WTC11 (cell line): ENCODE measurements around the gene LDLR. TPM values are rescaled to one million over a fixed set of nuclear protein-coding genes. Genes with fewer than 3 reads are reported as not detected.

Experiments
- ATAC-seq: fragments of 200-7000 bp; cut with Tn5 transposase; 2 replicates; pipeline ENCODE4 v1.10.0; 2021; ENCODE audit warnings: mild to moderate bottlenecking, moderate library complexity
- CTCF ChIA-PET: fragments of 300-600 bp; sonication (Branson Sonifier 250); formaldehyde crosslinking; loops from one replicate; lab custom pipeline; 2021; ENCODE audit warnings: antibody characterized with exemption; lab: Charles Lee
- POLR2A ChIA-PET: fragments of 350-600 bp; sonication (Branson Sonifier 250); formaldehyde crosslinking; loops from one replicate; lab custom pipeline; 2021; ENCODE audit warnings: antibody characterized with exemption; lab: Charles Lee
- DNase-seq: peaks from one replicate; pipeline ENCODE4 v3.0.0; 2021; ENCODE audit warnings: low spot score
- H3K27ac Mint-ChIP-seq: 2 replicates; pipeline ENCODE4 v1.8.0; 2021; ENCODE audit warnings: mixed read lengths
- H3K27me3 Mint-ChIP-seq: 2 replicates; pipeline ENCODE4 v1.8.0; 2021; ENCODE audit warnings: low read depth, mild to moderate bottlenecking, moderate library complexity, mixed read lengths
- H3K36me3 Mint-ChIP-seq: 2 replicates; pipeline ENCODE4 v1.8.0; 2021; ENCODE audit warnings: mixed read lengths
- H3K4me1 Mint-ChIP-seq: 2 replicates; pipeline ENCODE4 v1.8.0; 2022; ENCODE audit warnings: mixed read lengths
- H3K4me3 Mint-ChIP-seq: 2 replicates; pipeline ENCODE4 v1.8.0; 2021; ENCODE audit warnings: mild to moderate bottlenecking, moderate library complexity, mixed read lengths
- H3K9me3 Mint-ChIP-seq: 2 replicates; pipeline ENCODE4 v1.8.0; 2021; ENCODE audit warnings: mixed read lengths
- CTCF ChIP-seq: fragments of 200-600 bp; IDR thresholded peaks from 2 replicates; pipeline ENCODE4 v1.8.0; 2022; ENCODE audit warnings: antibody characterized with exemption
- FOXP1 ChIP-seq: sonication (generic); formaldehyde crosslinking; IDR thresholded peaks from 2 replicates; pipeline ENCODE4 v1.8.0; 2022; ENCODE audit warnings: missing genetic modification reagents, mild to moderate bottlenecking, moderate library complexity, borderline replicate concordance
- GTF2I ChIP-seq: fragments of 250-450 bp; sonication (Bioruptor Pico); conservative IDR thresholded peaks from 2 replicates; pipeline ENCODE4 v1.4.0; 2021; ENCODE audit warnings: mild to moderate bottlenecking
- IRF2 ChIP-seq: sonication (generic); formaldehyde crosslinking; IDR thresholded peaks from 2 replicates; pipeline ENCODE4 v1.8.0; 2022; ENCODE audit warnings: low read depth, missing genetic modification reagents, borderline replicate concordance
- MYBL2 ChIP-seq: sonication (generic); formaldehyde crosslinking; IDR thresholded peaks from 2 replicates; pipeline ENCODE4 v1.8.1; 2023; ENCODE audit warnings: mild to moderate bottlenecking, moderate library complexity, missing genetic modification reagents
- TP53 ChIP-seq: sonication (generic); formaldehyde crosslinking; IDR thresholded peaks from 2 replicates; pipeline ENCODE4 v1.8.1; 2023; ENCODE audit warnings: mild to moderate bottlenecking, missing genetic modification reagents
- ZNF512 ChIP-seq: sonication (generic); formaldehyde crosslinking; IDR thresholded peaks from 2 replicates; pipeline ENCODE4 v1.8.1; 2022; ENCODE audit warnings: missing genetic modification reagents, borderline replicate concordance
- total RNA-seq: library from RNA; stranded (reverse); gene quantifications from 3 replicates; pipeline ENCODE4 v1.2.3, GENCODE V29; 2021
- TF ChIP-seq, protein P1 (sequence below): sonication (generic); formaldehyde crosslinking; IDR thresholded peaks from 2 replicates; pipeline ENCODE4 v1.8.1; 2022; ENCODE audit warnings: mild to moderate bottlenecking, missing genetic modification reagents, moderate library complexity, borderline replicate concordance
- TF ChIP-seq, protein P2 (sequence below): sonication (generic); formaldehyde crosslinking; IDR thresholded peaks from 2 replicates; pipeline ENCODE4 v1.8.1; 2023; ENCODE audit warnings: mild to moderate bottlenecking, missing genetic modification reagents, borderline replicate concordance
- TF ChIP-seq, protein P3 (sequence below): fragments of 250-450 bp; sonication (Bioruptor Pico); IDR thresholded peaks from 2 replicates; pipeline ENCODE4 v1.9.0; 2021; ENCODE audit warnings: mild to moderate bottlenecking
- TF ChIP-seq, protein P4 (sequence below): sonication (generic); formaldehyde crosslinking; IDR thresholded peaks from 2 replicates; pipeline ENCODE4 v1.8.1; 2022; ENCODE audit warnings: low read depth, mild to moderate bottlenecking, moderate library complexity, missing genetic modification reagents, borderline replicate concordance
- TF ChIP-seq, protein P5 (sequence below): sonication (generic); formaldehyde crosslinking; IDR thresholded peaks from 2 replicates; pipeline ENCODE4 v1.8.0; 2022; ENCODE audit warnings: mild to moderate bottlenecking, missing genetic modification reagents

LDLR gene
- total RNA-seq, 1 experiment from 2014 or later: 98.9 TPM

DNA sequence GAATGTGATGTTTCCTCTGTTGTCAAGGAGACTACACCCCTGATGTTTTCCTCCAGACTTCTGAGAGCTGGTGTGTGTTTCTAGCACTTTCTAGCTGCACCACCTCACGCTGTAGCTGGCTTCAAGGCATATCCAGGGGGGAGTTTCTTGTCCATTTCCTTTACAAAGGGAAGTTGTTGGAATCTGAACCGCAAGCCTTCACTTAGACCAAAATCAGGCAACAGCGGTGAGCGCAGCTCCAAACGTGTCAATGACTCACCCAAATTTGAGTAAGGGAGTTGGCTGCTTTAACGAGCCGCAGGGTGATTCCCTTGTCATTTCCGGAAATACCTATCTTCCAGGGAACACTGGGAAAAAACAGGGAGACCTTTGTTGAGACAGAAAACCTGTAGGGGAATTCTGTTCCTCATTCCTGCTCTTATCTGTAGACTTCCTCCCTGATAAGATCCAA, 2.5 kb downstream of the LDLR start (continued):
- no peak for TF ChIP-seq IRF2
- TF ChIP-seq, protein P1, sequence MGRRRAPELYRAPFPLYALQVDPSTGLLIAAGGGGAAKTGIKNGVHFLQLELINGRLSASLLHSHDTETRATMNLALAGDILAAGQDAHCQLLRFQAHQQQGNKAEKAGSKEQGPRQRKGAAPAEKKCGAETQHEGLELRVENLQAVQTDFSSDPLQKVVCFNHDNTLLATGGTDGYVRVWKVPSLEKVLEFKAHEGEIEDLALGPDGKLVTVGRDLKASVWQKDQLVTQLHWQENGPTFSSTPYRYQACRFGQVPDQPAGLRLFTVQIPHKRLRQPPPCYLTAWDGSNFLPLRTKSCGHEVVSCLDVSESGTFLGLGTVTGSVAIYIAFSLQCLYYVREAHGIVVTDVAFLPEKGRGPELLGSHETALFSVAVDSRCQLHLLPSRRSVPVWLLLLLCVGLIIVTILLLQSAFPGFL: no peak

DNA sequence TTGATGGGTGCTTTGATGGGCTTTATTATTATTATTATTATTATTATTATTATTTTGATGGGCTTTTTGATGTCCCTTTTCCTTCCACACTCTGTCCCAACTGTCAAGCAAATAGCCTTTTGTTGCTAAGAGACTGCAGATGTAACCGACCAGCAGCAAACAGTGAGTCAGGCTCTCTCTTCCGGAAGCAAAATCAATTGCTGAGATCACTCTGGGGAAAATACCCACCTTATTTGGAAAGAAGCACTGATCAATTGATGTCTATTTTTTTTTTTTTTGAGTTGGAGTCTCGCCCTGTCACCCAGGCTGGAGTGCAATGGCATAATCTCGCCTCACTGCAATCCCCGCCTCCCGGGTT, 2.9 kb downstream of the LDLR start:
- CTCF ChIA-PET: interaction anchor here (1.4 to 2.5 kb wide), 2 partner anchors 56 to 150 kb away, joined by 3 to 9 read pairs; no protein-coding TSS in a partner anchor
- H3K4me1 Mint-ChIP-seq: peaks cover 55% of the 10 kb centered on the region
- no peaks in the 10 kb centered on the region for H3K27me3 Mint-ChIP-seq
- TF ChIP-seq TP53 (CRISPR knock-in tag) (no peak), MYBL2 (no peak), FOXP1 (CRISPR knock-in tag) (no peak), ZNF512 (no peak), CTCF (no peak)
- TF ChIP-seq, protein P2, sequence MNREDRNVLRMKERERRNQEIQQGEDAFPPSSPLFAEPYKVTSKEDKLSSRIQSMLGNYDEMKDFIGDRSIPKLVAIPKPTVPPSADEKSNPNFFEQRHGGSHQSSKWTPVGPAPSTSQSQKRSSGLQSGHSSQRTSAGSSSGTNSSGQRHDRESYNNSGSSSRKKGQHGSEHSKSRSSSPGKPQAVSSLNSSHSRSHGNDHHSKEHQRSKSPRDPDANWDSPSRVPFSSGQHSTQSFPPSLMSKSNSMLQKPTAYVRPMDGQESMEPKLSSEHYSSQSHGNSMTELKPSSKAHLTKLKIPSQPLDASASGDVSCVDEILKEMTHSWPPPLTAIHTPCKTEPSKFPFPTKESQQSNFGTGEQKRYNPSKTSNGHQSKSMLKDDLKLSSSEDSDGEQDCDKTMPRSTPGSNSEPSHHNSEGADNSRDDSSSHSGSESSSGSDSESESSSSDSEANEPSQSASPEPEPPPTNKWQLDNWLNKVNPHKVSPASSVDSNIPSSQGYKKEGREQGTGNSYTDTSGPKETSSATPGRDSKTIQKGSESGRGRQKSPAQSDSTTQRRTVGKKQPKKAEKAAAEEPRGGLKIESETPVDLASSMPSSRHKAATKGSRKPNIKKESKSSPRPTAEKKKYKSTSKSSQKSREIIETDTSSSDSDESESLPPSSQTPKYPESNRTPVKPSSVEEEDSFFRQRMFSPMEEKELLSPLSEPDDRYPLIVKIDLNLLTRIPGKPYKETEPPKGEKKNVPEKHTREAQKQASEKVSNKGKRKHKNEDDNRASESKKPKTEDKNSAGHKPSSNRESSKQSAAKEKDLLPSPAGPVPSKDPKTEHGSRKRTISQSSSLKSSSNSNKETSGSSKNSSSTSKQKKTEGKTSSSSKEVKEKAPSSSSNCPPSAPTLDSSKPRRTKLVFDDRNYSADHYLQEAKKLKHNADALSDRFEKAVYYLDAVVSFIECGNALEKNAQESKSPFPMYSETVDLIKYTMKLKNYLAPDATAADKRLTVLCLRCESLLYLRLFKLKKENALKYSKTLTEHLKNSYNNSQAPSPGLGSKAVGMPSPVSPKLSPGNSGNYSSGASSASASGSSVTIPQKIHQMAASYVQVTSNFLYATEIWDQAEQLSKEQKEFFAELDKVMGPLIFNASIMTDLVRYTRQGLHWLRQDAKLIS (CRISPR knock-in tag): no peak
- TF ChIP-seq, protein P3, sequence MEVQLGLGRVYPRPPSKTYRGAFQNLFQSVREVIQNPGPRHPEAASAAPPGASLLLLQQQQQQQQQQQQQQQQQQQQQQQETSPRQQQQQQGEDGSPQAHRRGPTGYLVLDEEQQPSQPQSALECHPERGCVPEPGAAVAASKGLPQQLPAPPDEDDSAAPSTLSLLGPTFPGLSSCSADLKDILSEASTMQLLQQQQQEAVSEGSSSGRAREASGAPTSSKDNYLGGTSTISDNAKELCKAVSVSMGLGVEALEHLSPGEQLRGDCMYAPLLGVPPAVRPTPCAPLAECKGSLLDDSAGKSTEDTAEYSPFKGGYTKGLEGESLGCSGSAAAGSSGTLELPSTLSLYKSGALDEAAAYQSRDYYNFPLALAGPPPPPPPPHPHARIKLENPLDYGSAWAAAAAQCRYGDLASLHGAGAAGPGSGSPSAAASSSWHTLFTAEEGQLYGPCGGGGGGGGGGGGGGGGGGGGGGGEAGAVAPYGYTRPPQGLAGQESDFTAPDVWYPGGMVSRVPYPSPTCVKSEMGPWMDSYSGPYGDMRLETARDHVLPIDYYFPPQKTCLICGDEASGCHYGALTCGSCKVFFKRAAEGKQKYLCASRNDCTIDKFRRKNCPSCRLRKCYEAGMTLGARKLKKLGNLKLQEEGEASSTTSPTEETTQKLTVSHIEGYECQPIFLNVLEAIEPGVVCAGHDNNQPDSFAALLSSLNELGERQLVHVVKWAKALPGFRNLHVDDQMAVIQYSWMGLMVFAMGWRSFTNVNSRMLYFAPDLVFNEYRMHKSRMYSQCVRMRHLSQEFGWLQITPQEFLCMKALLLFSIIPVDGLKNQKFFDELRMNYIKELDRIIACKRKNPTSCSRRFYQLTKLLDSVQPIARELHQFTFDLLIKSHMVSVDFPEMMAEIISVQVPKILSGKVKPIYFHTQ: no peak
- H3K27ac Mint-ChIP-seq: peak overlapping the region; percentile 92
- peak overlapping the region; percentile 39 for H3K4me3 Mint-ChIP-seq
- no peaks in the 10 kb centered on the region for H3K9me3 Mint-ChIP-seq
- peaks cover 44% of the 10 kb centered on the region for H3K36me3 Mint-ChIP-seq
- POLR2A ChIA-PET: interaction anchor here (0.7 kb wide), 2 partner anchors 13 to 198 kb away, joined by 3 to 4 read pairs; no protein-coding TSS in a partner anchor
- DNase-seq (no peak), ATAC-seq (no peak)

DNA sequence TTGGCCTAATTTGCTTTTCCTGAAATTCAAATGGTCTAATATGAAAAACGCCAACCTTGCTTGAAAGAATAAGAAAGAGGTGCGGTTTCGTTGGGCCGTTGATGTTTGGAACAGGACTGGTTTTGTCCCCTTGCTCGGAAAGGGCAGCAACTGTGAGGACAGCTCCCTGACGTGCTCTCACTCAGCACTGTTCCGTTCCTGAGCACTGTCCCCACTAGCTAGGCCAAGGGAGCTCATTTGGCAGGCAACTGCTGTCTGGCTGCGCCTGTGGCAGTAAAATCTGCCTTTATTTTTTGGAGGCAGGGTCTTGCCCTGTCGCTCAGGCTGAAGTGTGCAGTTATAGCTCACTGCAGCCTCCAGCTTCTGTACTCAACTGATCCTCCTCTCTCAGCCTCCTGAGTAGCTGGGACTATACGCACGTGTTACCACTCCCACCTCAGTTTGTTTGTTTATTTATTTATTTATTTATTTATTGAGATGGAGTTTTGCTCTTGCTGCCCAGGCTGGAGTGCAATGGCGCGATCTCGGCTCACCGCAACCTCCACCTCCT, 4.5 kb downstream of the LDLR start:
- H3K9me3 Mint-ChIP-seq: no peaks in the 10 kb centered on the region
- ATAC-seq: no peak
- H3K27me3 Mint-ChIP-seq: no peaks in the 10 kb centered on the region
- ChIA-PET POLR2A (no interaction called here), CTCF (interaction anchor here (0.6 to 3.8 kb wide), 4 partner anchors 23 to 157 kb away, joined by 3 to 22 read pairs (median 7); no protein-coding TSS in a partner anchor)
- H3K27ac Mint-ChIP-seq: peak overlapping the region; percentile 86
- peaks cover 49% of the 10 kb centered on the region for H3K36me3 Mint-ChIP-seq
- TF ChIP-seq, protein P4, sequence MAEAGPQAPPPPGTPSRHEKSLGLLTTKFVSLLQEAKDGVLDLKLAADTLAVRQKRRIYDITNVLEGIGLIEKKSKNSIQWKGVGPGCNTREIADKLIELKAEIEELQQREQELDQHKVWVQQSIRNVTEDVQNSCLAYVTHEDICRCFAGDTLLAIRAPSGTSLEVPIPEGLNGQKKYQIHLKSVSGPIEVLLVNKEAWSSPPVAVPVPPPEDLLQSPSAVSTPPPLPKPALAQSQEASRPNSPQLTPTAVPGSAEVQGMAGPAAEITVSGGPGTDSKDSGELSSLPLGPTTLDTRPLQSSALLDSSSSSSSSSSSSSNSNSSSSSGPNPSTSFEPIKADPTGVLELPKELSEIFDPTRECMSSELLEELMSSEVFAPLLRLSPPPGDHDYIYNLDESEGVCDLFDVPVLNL (CRISPR knock-in tag): no peak
- no peak for TF ChIP-seq GTF2I (CRISPR knock-in tag)
- TF ChIP-seq, protein P5, sequence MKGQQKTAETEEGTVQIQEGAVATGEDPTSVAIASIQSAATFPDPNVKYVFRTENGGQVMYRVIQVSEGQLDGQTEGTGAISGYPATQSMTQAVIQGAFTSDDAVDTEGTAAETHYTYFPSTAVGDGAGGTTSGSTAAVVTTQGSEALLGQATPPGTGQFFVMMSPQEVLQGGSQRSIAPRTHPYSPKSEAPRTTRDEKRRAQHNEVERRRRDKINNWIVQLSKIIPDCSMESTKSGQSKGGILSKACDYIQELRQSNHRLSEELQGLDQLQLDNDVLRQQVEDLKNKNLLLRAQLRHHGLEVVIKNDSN (CRISPR knock-in tag): 0 out of 2 replicates have a peak, but pooled peaks have one; percentile 8
- H3K4me3 Mint-ChIP-seq: peak overlapping the region; percentile 39; the same call in 1 of the 2 replicates
- H3K4me1 Mint-ChIP-seq: peaks cover 49% of the 10 kb centered on the region
- DNase-seq: no peak
